Osteoblast (primary cell): ENCODE results near the gene OR4K5. TPM values are rescaled to one million over a fixed set of nuclear protein-coding genes. Genes with fewer than 3 reads are reported as not detected.
"Not testable (repeated sequence)": the region's sequence is repeated elsewhere in the genome, so short reads cannot be mapped to it uniquely, and the experiment has no call there.

Source experiments
- DNase-seq: peaks from one replicate; pipeline ENCODE4 v3.0.0; 2011; ENCODE audit warnings: low spot score, mixed read lengths; ENCODE audit not compliant: insufficient read length; ENCODE audit errors: missing footprints
- H2AFZ ChIP-seq: 2 replicates; pipeline ENCODE4 v1.6.0; 2011; ENCODE audit warnings: mild to moderate bottlenecking, low read length
- H3K27ac ChIP-seq: 2 replicates; pipeline ENCODE4 v1.5.1; 2011; ENCODE audit warnings: mild to moderate bottlenecking, low read depth, low read length, moderate library complexity
- H3K27me3 ChIP-seq: 2 replicates; pipeline ENCODE4 v1.6.0; 2012; ENCODE audit warnings: mild to moderate bottlenecking, control low read depth, inconsistent platforms, low read length, moderate library complexity; ENCODE audit not compliant: insufficient read depth
- H3K36me3 ChIP-seq: 2 replicates; pipeline ENCODE4 v1.5.1; 2011; ENCODE audit warnings: mild to moderate bottlenecking, low read length, control low read depth, moderate library complexity; ENCODE audit not compliant: insufficient read depth
- H3K4me1 ChIP-seq: 2 replicates; pipeline ENCODE4 v1.5.1; 2011; ENCODE audit warnings: mild to moderate bottlenecking, low read length, control low read depth, moderate library complexity; ENCODE audit not compliant: insufficient read depth
- H3K4me2 ChIP-seq: 2 replicates; pipeline ENCODE4 v1.6.0; 2011; ENCODE audit warnings: mild to moderate bottlenecking, low read length; ENCODE audit not compliant: insufficient read depth
- H3K4me3 ChIP-seq: fragments of 200-600 bp; sonication (generic); 3 replicates; pipeline ENCODE4 v1.5.1; 2012; ENCODE audit warnings: mild to moderate bottlenecking, low read length, inconsistent platforms; ENCODE audit not compliant: insufficient read depth
- H3K79me2 ChIP-seq: 2 replicates; pipeline ENCODE4 v1.6.0; 2012; ENCODE audit warnings: mild to moderate bottlenecking, low read length, control low read depth, inconsistent platforms; ENCODE audit not compliant: insufficient read depth
- H3K9me3 ChIP-seq: 2 replicates; pipeline ENCODE4 v1.5.1; 2011; ENCODE audit warnings: low read depth, low read length, control low read depth
- H4K20me1 ChIP-seq: 2 replicates; pipeline ENCODE4 v1.6.0; 2012; ENCODE audit warnings: mild to moderate bottlenecking, low read length, control low read depth; ENCODE audit not compliant: insufficient read depth
- total RNA-seq: library from RNA; depleted of rRNA; stranded (reverse); fragments of >200 nt; gene quantifications from 2 replicates; pipeline ENCODE4 v1.2.3, GENCODE V29; 2012
- TF ChIP-seq, protein P1 (sequence below): IDR thresholded peaks from 2 replicates; pipeline ENCODE4 v1.5.1; 2011; ENCODE audit warnings: mild to moderate bottlenecking, low read depth, low read length, moderate library complexity; ENCODE audit errors: extremely low read depth

OR4K5 gene
- total RNA-seq, 1 donor, result not detected

DNA sequence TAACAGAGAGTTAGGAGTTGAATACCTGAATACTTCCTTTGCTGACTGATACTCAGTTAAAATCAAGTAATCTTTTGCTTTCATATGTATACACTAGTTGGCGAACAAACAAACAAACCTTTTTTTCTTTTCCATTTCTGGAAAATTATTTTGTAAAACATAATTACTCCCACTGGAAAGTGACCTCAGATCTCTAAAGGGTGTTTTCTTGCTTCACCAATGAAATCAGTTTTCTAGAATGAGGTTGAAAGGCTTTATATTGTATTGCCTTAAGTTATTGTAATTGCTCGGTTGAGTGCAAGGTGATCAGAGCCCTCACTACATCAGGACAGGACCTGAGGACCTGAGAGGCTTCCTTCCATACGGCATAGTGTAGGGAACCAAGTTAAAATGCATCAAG, 10.2 kb downstream of the OR4K5 start, which contains the start of gene OR4K1:
Gene OR4K1 (plus strand): TSS at position 301 of the 400 bp plus-strand sequence. CDS start 4,750 bp downstream, outside the sequence.
- Histone ChIP-seq H3K36me3 (no peaks in the 10 kb centered on the region), H2AFZ (no peak within 1 kb of the TSS), H3K4me3 (no peak within 1 kb of the TSS), H3K27me3 (no peaks in the 10 kb centered on the region), H3K79me2 (no peaks in the 10 kb centered on the region), H3K27ac (no peak within 1 kb of the TSS), H4K20me1 (no peaks in the 10 kb centered on the region), H3K4me2 (no peak within 1 kb of the TSS), H3K4me1 (no peaks in the 10 kb centered on the region), H3K9me3 (peaks cover 6% of the 10 kb centered on the region)
- TF ChIP-seq, protein P1, sequence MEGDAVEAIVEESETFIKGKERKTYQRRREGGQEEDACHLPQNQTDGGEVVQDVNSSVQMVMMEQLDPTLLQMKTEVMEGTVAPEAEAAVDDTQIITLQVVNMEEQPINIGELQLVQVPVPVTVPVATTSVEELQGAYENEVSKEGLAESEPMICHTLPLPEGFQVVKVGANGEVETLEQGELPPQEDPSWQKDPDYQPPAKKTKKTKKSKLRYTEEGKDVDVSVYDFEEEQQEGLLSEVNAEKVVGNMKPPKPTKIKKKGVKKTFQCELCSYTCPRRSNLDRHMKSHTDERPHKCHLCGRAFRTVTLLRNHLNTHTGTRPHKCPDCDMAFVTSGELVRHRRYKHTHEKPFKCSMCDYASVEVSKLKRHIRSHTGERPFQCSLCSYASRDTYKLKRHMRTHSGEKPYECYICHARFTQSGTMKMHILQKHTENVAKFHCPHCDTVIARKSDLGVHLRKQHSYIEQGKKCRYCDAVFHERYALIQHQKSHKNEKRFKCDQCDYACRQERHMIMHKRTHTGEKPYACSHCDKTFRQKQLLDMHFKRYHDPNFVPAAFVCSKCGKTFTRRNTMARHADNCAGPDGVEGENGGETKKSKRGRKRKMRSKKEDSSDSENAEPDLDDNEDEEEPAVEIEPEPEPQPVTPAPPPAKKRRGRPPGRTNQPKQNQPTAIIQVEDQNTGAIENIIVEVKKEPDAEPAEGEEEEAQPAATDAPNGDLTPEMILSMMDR, result no peak
- DNase-seq, result no peak

DNA sequence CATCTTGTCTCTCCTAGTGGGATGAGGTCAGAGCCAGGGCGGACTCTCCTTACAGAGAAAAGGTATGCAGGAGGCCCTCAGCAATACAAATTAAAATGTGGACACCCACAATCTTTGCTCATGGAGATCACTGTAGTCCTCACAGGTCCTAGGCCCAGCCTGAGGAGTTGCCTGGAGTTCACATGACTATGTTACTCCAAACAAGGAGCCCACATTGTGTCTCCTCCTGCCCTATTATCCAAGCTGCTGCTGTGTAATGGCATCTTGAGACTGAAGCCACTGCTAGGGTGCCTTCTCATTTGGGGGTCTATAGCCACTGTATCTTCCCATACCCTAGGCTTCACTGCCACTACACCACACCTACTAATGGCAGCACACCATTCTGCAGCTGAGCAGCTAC, 21.3 kb downstream of the OR4K5 start:
- Histone ChIP-seq H4K20me1 (no peaks in the 10 kb centered on the region), H3K79me2 (no peaks in the 10 kb centered on the region), H3K27me3 (no peaks in the 10 kb centered on the region), H3K4me2 (no peak overlapping the region), H3K4me3 (no peak overlapping the region), H3K4me1 (no peaks in the 10 kb centered on the region), H3K36me3 (no peaks in the 10 kb centered on the region), H2AFZ (no peak overlapping the region), H3K9me3 (peaks cover 3% of the 10 kb centered on the region), H3K27ac (no peak overlapping the region)
- TF ChIP-seq, protein P1, result no peak
- no peak for DNase-seq

DNA sequence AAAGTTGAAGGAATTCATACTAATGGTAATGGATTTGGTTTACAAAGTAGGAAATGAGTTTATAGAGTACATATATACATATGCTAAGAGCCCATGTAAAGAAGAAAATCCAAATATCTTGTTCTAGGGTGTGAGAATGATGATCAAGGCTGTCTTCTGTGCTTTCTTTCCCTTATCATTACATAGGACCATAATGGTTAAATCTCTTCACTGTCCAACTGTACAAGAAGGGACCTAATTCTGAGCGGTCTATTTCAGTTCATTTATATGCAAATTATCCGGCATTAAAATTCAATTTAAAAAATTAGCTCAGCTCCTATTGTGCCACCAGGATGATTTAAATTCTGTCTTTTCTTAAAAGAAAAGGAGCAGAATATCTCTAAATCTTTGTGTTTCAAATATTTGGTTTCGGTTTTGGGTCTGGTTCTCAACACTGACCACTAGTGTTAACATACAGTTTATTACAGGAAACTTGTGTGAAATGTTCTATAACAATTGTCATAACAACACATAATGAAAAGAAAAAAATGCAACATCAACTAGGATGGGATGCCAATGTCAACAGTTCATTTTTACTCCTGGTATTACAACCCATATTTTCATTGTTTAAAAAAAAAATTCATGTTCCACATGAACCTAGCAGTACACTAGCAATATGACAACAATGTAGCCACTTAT, 27.1 kb downstream of the OR4K5 start:
- TF ChIP-seq, protein P1, result no peak
- Histone ChIP-seq H3K4me3 (no peak overlapping the region), H3K4me1 (no peaks in the 10 kb centered on the region), H3K36me3 (no peaks in the 10 kb centered on the region), H3K27ac (no peak overlapping the region), H3K9me3 (no peaks in the 10 kb centered on the region), H2AFZ (no peak overlapping the region), H3K4me2 (no peak overlapping the region), H3K27me3 (no peaks in the 10 kb centered on the region), H4K20me1 (no peaks in the 10 kb centered on the region), H3K79me2 (no peaks in the 10 kb centered on the region)
- peak; percentile 53 for DNase-seq

DNA sequence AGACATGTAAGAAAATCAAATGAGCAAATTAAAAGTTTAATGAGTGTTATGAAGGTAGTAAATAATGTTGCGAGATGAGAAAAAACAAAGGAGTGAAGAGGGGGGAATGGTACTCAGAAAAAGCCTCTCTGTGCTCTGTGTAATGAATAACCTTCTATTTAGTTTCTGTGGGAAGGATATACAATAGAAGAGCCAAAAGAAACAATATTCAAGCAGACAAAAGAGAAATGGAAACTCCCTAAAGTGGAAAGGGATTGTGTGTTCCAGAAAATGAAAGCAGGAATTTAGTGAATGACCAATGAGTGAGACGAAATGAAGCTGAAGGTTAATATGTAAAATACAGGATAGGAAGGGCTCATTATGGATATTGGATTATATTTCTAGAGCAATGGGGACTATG, 28.8 kb downstream of the OR4K5 start:
- no peak overlapping the region for H2AFZ ChIP-seq
- no peak for DNase-seq
- TF ChIP-seq, protein P1, result no peak
- no peaks in the 10 kb centered on the region for H4K20me1 ChIP-seq
- H3K4me1 ChIP-seq, result no peaks in the 10 kb centered on the region
- H3K4me2 ChIP-seq, result no peak overlapping the region
- no peak overlapping the region for H3K4me3 ChIP-seq
- no peaks in the 10 kb centered on the region for H3K36me3 ChIP-seq
- no peaks in the 10 kb centered on the region for H3K79me2 ChIP-seq
- H3K9me3 ChIP-seq, result no peaks in the 10 kb centered on the region
- H3K27me3 ChIP-seq, result no peaks in the 10 kb centered on the region
- H3K27ac ChIP-seq, result no peak overlapping the region

DNA sequence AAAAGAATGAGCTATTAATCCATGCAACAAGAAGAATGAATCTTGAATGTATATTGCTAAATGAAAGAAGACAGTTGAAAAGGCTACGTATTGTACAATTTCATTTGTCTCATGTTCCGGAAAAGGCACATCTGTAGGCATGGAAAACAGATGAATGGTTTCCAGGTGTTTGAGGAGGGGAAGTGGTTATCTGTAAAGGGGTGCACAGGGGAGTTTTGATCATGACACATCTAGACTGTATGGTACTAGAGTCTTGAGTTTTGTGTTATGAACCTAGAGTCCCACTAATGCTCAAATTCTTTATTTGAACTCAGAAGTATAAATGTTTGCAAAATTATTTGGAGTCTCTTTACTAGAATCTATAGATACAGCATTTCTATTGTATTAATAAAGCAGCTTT, 49.3 kb downstream of the OR4K5 start:
- H3K27ac ChIP-seq, H3K27me3 ChIP-seq, H3K79me2 ChIP-seq, H3K4me1 ChIP-seq, H3K9me3 ChIP-seq, DNase-seq, H2AFZ ChIP-seq, H3K4me2 ChIP-seq, H3K36me3 ChIP-seq, H4K20me1 ChIP-seq, H3K4me3 ChIP-seq: not testable (repeated sequence)
